GM12878 (cell line): ENCODE data around the gene ALG6. TPM values are rescaled to one million over a fixed set of nuclear protein-coding genes. Genes with fewer than 3 reads are reported as not detected.

Experiments used
- ATAC-seq: fragments of 200-7000 bp; cut with Tn5 transposase; 3 replicates; pipeline ENCODE4 v1.9.1; 2020; ENCODE audit warnings: mild to moderate bottlenecking, moderate library complexity
- BruUV-seq: library from RNA; stranded (reverse); fragments of 400-500 nt; replicated peaks from 2 replicates; lab custom pipeline; 2021; lab: Mats Ljungman, UMichigan
- CTCF ChIA-PET: fragments of 300-600 bp; sonication (Branson Sonifier 250); formaldehyde crosslinking; extraction: SDS; loops from one replicate; lab custom pipeline; 2021; ENCODE audit warnings: inconsistent platforms; lab: Yijun Ruan, JAX
- POLR2A ChIA-PET: fragments of 350-600 bp; formaldehyde crosslinking; extraction: SDS; loops from one replicate; lab custom pipeline; 2021; ENCODE audit warnings: inconsistent platforms; lab: Charles Lee
- RAD21 ChIA-PET: fragments of 300-600 bp; sonication (Branson Sonifier 250); formaldehyde crosslinking; loops from one replicate; lab custom pipeline; 2023; ENCODE audit warnings: antibody characterized with exemption; ENCODE audit not compliant: unreplicated experiment; lab: Charles Lee
- SMC1A ChIA-PET: fragments of 300-600 bp; sonication (Branson Sonifier 250); formaldehyde crosslinking; loops from one replicate; lab custom pipeline; 2023; ENCODE audit not compliant: unreplicated experiment, uncharacterized antibody; lab: Charles Lee
- DNase-seq: peaks from one replicate; pipeline ENCODE4 v3.0.0-alpha.2; 2011; ENCODE audit warnings: low read depth, low spot score
- FAIRE-seq: peaks from 3 replicates; lab custom pipeline; 2011; peaks lifted over from hg19 to GRCh38; lab: Jason Lieb, UNC
- H2AFZ ChIP-seq: 2 replicates; pipeline ENCODE4 v1.6.0; 2011; ENCODE audit warnings: low read depth, low read length, control low read depth; ENCODE audit not compliant: control insufficient read depth
- H3K27ac ChIP-seq: 2 replicates; pipeline ENCODE4 v1.5.1; 2011; ENCODE audit warnings: control low read depth; ENCODE audit not compliant: control insufficient read depth, insufficient read depth
- H3K27me3 ChIP-seq, 2 experiments: replicated peaks in 1 of 2; 2 replicates each; pipeline versions ENCODE4 v1.6.0 to v1.6.1; 2011; ENCODE audit warnings: low read length in 1 of 2; ENCODE audit not compliant: control insufficient read depth in 2 of 2, insufficient read depth in 2 of 2
- H3K36me3 ChIP-seq, 2 experiments: 2 replicates each; pipeline ENCODE4 v1.5.1; 2011; ENCODE audit warnings: low read length in 1 of 2; ENCODE audit not compliant: control insufficient read depth in 2 of 2, insufficient read depth in 2 of 2
- H3K4me1 ChIP-seq: 2 replicates; pipeline ENCODE4 v1.6.1; 2011; ENCODE audit warnings: mild to moderate bottlenecking, low read length, moderate library complexity, mixed read lengths; ENCODE audit not compliant: control insufficient read depth, insufficient read depth
- H3K4me2 ChIP-seq: 2 replicates; pipeline ENCODE4 v1.6.0; 2011; ENCODE audit warnings: control low read depth; ENCODE audit not compliant: control insufficient read depth, insufficient read depth
- H3K4me3 ChIP-seq: fragments of 200-600 bp; sonication (generic); 2 replicates; pipeline ENCODE4 v1.5.1; 2016
- H3K79me2 ChIP-seq: 2 replicates; pipeline ENCODE4 v1.6.0; 2011; ENCODE audit warnings: low read length; ENCODE audit not compliant: control insufficient read depth, insufficient read depth
- H3K9ac ChIP-seq: 2 replicates; pipeline ENCODE4 v1.8.0; 2011; ENCODE audit warnings: low read length, control low read depth, mixed read lengths; ENCODE audit not compliant: control insufficient read depth, insufficient read depth
- H3K9me3 ChIP-seq: replicated peaks from 3 replicates; pipeline ENCODE4 v1.5.1; 2011; ENCODE audit warnings: mild to moderate bottlenecking, low read length; ENCODE audit not compliant: control insufficient read depth, insufficient read depth
- H4K20me1 ChIP-seq: 2 replicates; pipeline ENCODE4 v1.6.0; 2011; ENCODE audit not compliant: control insufficient read depth, insufficient read depth
- IKZF1 ChIP-seq: fragments of 450-650 bp; conservative IDR thresholded peaks from 2 replicates; pipeline ENCODE4 v1.6.1; 2017; ENCODE audit warnings: antibody characterized with exemption, mild to moderate bottlenecking
- IRF3 ChIP-seq: fragments of 450-650 bp; IDR thresholded peaks from 2 replicates; pipeline ENCODE4 v1.6.1; 2014; ENCODE audit warnings: mild to moderate bottlenecking
- IRF5 ChIP-seq: fragments of 450-650 bp; IDR thresholded peaks from 2 replicates; pipeline ENCODE4 v1.6.1; 2017; ENCODE audit warnings: borderline replicate concordance
- JUNB ChIP-seq: IDR thresholded peaks from 2 replicates; pipeline ENCODE4 v1.6.1; 2016; ENCODE audit warnings: antibody characterized with exemption, mild to moderate bottlenecking
- MYC ChIP-seq: IDR thresholded peaks from 2 replicates; pipeline ENCODE4 v1.6.1; 2011; ENCODE audit warnings: mild to moderate bottlenecking, low read length, moderate library complexity, inconsistent platforms; ENCODE audit not compliant: insufficient read depth, insufficient replicate concordance, insufficient read length, severe bottlenecking
- PAX5 ChIP-seq: IDR thresholded peaks from 2 replicates; pipeline ENCODE4 v1.6.1; 2011; ENCODE audit warnings: low read depth, low read length, borderline replicate concordance
- TAF1 ChIP-seq: IDR thresholded peaks from 2 replicates; pipeline ENCODE4 v1.6.1; 2011; ENCODE audit warnings: mild to moderate bottlenecking, low read depth, low read length, borderline replicate concordance
- TCF12 ChIP-seq: IDR thresholded peaks from 2 replicates; pipeline ENCODE4 v1.6.1; 2011; ENCODE audit warnings: low read depth, mild to moderate bottlenecking, low read length
- YY1 ChIP-seq: IDR thresholded peaks from 2 replicates; pipeline ENCODE4 v1.6.1; 2011; ENCODE audit warnings: low read depth, mild to moderate bottlenecking, low read length
- ZBTB40 ChIP-seq: fragments of 450-650 bp; IDR thresholded peaks from 2 replicates; pipeline ENCODE4 v1.6.1; 2016; ENCODE audit warnings: mild to moderate bottlenecking, moderate library complexity, borderline replicate concordance
- ZSCAN29 ChIP-seq: fragments of 450-650 bp; IDR thresholded peaks from 2 replicates; pipeline ENCODE4 v1.6.1; 2017; ENCODE audit warnings: mild to moderate bottlenecking, moderate library complexity
- WGBS: methylation state at CpG from one replicate; pipeline ENCODE4 v1.1.6; 2016; ENCODE audit warnings: low lambda C conversion rate; ENCODE audit not compliant: insufficient replicate concordance, insufficient coverage; ENCODE audit errors: missing lambda C conversion rate; 5-methylcytosine and 5-hydroxymethylcytosine counted together
- in situ Hi-C: fragments of 300-500 bp; cut with MboI; formaldehyde crosslinking; loops from 9 replicates; pipeline ENCODE4 v1.14.3; 2018; ENCODE audit warnings: mixed read lengths
- intact Hi-C: fragments of 100-400 bp; cut with micrococcal nuclease; formaldehyde crosslinking; loops from one replicate; pipeline ENCODE4 v1.14.2; 2022; ENCODE audit not compliant: unreplicated experiment
- polyA plus RNA-seq, 11 experiments: library from polyadenylated mRNA; depleted of rRNA in 4 of 11; unstranded in 6 of 11; stranded (reverse) in 5 of 11; fragments of >200 nt; fragmentation: Nextera tagmentation in 4 of 11; fragmentation: Illumina TruSeq in 1 of 11; extraction: Ambion mirVana in 4 of 11; extraction: Trizol in 1 of 11; gene quantifications; 1 replicate in 1 of 11; 2 replicates in 10 of 11; pipeline versions ENCODE4 v1.2.1 to v1.2.3, GENCODE V29; 2011 to 2016; ENCODE audit warnings: inconsistent platforms in 2 of 11, missing spikeins in 2 of 11, low read depth in 1 of 11
- total RNA-seq, 4 experiments: library from RNA; depleted of rRNA in 3 of 4; stranded (reverse); fragments of >200 nt in 3 of 4; fragmentation: Illumina TruSeq in 1 of 4; extraction: Trizol in 1 of 4; gene quantifications; 2 replicates each; pipeline versions ENCODE4 v1.2.1 to v1.2.3, GENCODE V29; 2013 to 2021
- TF ChIP-seq, protein P1 (sequence below): IDR thresholded peaks from 2 replicates; pipeline ENCODE4 v1.6.1; 2011; ENCODE audit warnings: mild to moderate bottlenecking, low read depth, low read length, moderate library complexity; ENCODE audit not compliant: insufficient replicate concordance
- TF ChIP-seq, protein P2 (sequence below), 3 experiments: IDR thresholded peaks in 2 of 3; conservative IDR thresholded peaks in 1 of 3; 2 replicates each; pipeline ENCODE4 v1.5.1; 2011; ENCODE audit warnings: low read depth in 3 of 3, low read length in 3 of 3, mild to moderate bottlenecking in 3 of 3, control low read depth in 2 of 3, moderate library complexity in 2 of 3, inconsistent platforms in 1 of 3, mixed read lengths in 1 of 3; ENCODE audit not compliant: control insufficient read depth in 2 of 3, insufficient read depth in 1 of 3; ENCODE audit errors: extremely low read depth in 1 of 3

The ALG6 gene
- total and polyA plus RNA-seq, 10 of the 15 experiments (the other 5 are each of a cell fraction or from before 2014, with no cell fraction given) = 13.8 to 28.5 (median 17.1) TPM

- TF ChIP-seq IRF3 (no peak), IKZF1 (no peak), PAX5 (no peak), TAF1 (no peak), YY1 (no peak), MYC (no peak), ZSCAN29 (no peak), IRF5 (no peak)
These were observed 704 bp downstream of the ALG6 start (continued) for GRCh38 chr1:63368131-63368530.

GRCh38 chr1:63379583-63379982 lies 12.2 kb downstream of the ALG6 start:
- SMC1A ChIA-PET = no interaction called here
- H3K4me3 ChIP-seq = no peak overlapping the region
- POLR2A ChIA-PET = no interaction called here
- CTCF ChIA-PET = interaction anchor here (0.8 kb wide), 1 partner anchor 25 kb away, joined by 3 read pairs; no protein-coding TSS in a partner anchor
- H2AFZ ChIP-seq = no peak overlapping the region
- H3K9ac ChIP-seq = no peak overlapping the region
- ATAC-seq (no peak), DNase-seq (no peak), FAIRE-seq (no peak)
- no peaks in the 10 kb centered on the region for H3K4me1 ChIP-seq
- intact Hi-C loops (no loop called here), in situ Hi-C loops (no loop called here)
- H4K20me1 ChIP-seq = no peaks in the 10 kb centered on the region
- no TSS peak for BruUV-seq
- WGBS = 93% methylated on average over 2 of the region's 2 CpGs
- H3K4me2 ChIP-seq = no peak overlapping the region
- no peaks in the 10 kb centered on the region; the same call in 2 of the 3 replicates for H3K9me3 ChIP-seq
- H3K79me2 ChIP-seq = no peaks in the 10 kb centered on the region; the same call in 1 of the 2 replicates
- RAD21 ChIA-PET = no interaction called here
- no peaks in the 10 kb centered on the region; a peak in 2 of 4 replicates for H3K36me3 ChIP-seq
- no peaks in the 10 kb centered on the region for H3K27me3 ChIP-seq
- H3K27ac ChIP-seq = no peak overlapping the region
- TF ChIP-seq, protein P1, sequence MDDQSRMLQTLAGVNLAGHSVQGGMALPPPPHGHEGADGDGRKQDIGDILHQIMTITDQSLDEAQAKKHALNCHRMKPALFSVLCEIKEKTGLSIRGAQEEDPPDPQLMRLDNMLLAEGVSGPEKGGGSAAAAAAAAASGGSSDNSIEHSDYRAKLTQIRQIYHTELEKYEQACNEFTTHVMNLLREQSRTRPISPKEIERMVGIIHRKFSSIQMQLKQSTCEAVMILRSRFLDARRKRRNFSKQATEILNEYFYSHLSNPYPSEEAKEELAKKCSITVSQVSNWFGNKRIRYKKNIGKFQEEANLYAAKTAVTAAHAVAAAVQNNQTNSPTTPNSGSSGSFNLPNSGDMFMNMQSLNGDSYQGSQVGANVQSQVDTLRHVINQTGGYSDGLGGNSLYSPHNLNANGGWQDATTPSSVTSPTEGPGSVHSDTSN = no peak
- TF ChIP-seq, protein P2, sequence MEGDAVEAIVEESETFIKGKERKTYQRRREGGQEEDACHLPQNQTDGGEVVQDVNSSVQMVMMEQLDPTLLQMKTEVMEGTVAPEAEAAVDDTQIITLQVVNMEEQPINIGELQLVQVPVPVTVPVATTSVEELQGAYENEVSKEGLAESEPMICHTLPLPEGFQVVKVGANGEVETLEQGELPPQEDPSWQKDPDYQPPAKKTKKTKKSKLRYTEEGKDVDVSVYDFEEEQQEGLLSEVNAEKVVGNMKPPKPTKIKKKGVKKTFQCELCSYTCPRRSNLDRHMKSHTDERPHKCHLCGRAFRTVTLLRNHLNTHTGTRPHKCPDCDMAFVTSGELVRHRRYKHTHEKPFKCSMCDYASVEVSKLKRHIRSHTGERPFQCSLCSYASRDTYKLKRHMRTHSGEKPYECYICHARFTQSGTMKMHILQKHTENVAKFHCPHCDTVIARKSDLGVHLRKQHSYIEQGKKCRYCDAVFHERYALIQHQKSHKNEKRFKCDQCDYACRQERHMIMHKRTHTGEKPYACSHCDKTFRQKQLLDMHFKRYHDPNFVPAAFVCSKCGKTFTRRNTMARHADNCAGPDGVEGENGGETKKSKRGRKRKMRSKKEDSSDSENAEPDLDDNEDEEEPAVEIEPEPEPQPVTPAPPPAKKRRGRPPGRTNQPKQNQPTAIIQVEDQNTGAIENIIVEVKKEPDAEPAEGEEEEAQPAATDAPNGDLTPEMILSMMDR (IDR thresholded peaks at IDR 0.05 in 2 of 3, conservative IDR thresholded peaks at IDR 0.05 in 1 of 3; ENCODE audit: control insufficient read depth in 2 of 3, extremely low read depth in 1 of 3, insufficient read depth in 1 of 3, low read depth in 3 of 3, low read length in 3 of 3) = no peak
- TF ChIP-seq ZBTB40 (no peak), TCF12 (no peak), JUNB (no peak)
